HCT116 (cell line): ENCODE data around the gene SHISAL1.

Experiments used
- CEBPB ChIP-seq: IDR thresholded peaks from 2 replicates; pipeline ENCODE4 v1.6.1; 2012; ENCODE audit warnings: low read depth
- CTCF ChIP-seq, 3 experiments: fragments of 200-600 bp in 1 of 3; sonication (generic) in 1 of 3; IDR thresholded peaks in 2 of 3; conservative IDR thresholded peaks in 1 of 3; 2 replicates each; pipeline ENCODE4 v1.5.1; 2012 to 2017; ENCODE audit warnings: low read depth in 2 of 3, low read length in 2 of 3, antibody characterized with exemption in 1 of 3, borderline replicate concordance in 1 of 3, control low read depth in 1 of 3, mild to moderate bottlenecking in 1 of 3, mixed read lengths in 1 of 3, mixed run types in 1 of 3, moderate library complexity in 1 of 3; ENCODE audit not compliant: insufficient read depth in 1 of 3
- ELF1 ChIP-seq: IDR thresholded peaks from 2 replicates; pipeline ENCODE4 v1.6.1; 2012; ENCODE audit warnings: low read depth, borderline replicate concordance
- EZH2 ChIP-seq: fragments of 200-600 bp; sonication (generic); IDR thresholded peaks from 2 replicates; pipeline ENCODE4 v1.6.1; 2017; ENCODE audit warnings: antibody characterized with exemption, mixed run types
- FOSL1 ChIP-seq: IDR thresholded peaks from 2 replicates; pipeline ENCODE4 v1.6.1; 2012; ENCODE audit warnings: low read depth
- MAX ChIP-seq: IDR thresholded peaks from 2 replicates; pipeline ENCODE4 v1.6.1; 2012
- POLR2A ChIP-seq: IDR thresholded peaks from 2 replicates; pipeline ENCODE4 v1.7.0; 2011; ENCODE audit warnings: borderline replicate concordance; ENCODE audit not compliant: insufficient read depth, insufficient read length; ENCODE audit errors: extremely low read depth
- RAD21 ChIP-seq: IDR thresholded peaks from 2 replicates; pipeline ENCODE4 v1.6.1; 2012; ENCODE audit warnings: low read depth, mild to moderate bottlenecking
- SRF ChIP-seq: IDR thresholded peaks from 2 replicates; pipeline ENCODE4 v1.6.1; 2012; ENCODE audit warnings: low read depth
- YY1 ChIP-seq: IDR thresholded peaks from 2 replicates; pipeline ENCODE4 v1.6.1; 2011; ENCODE audit warnings: low read length, low read depth, moderate library complexity, mild to moderate bottlenecking; ENCODE audit not compliant: insufficient replicate concordance; ENCODE audit errors: extremely low read depth
- ZFX ChIP-seq: fragments of 450-650 bp; IDR thresholded peaks from 2 replicates; pipeline ENCODE4 v1.6.1; 2017
- ZNF274 ChIP-seq: fragments of 200-500 bp; sonication (Bioruptor generic); IDR thresholded peaks from 2 replicates; pipeline ENCODE4 v1.6.1; 2014; ENCODE audit warnings: mild to moderate bottlenecking, low read depth, low read length, inconsistent platforms

GRCh38 chr22:44197271-44197670, 115.5 kb downstream of the SHISAL1 start:
- no peak for TF ChIP-seq CTCF (IDR thresholded peaks at IDR 0.05 in 2 of 3, conservative IDR thresholded peaks at IDR 0.05 in 1 of 3; ENCODE audit: borderline replicate concordance in 1 of 3, insufficient read depth in 1 of 3, low read depth in 2 of 3, low read length in 2 of 3)
- no peak for TF ChIP-seq SRF
- no peak for TF ChIP-seq CEBPB
- no peak for TF ChIP-seq ELF1
- no peak for TF ChIP-seq MAX
- no peak for TF ChIP-seq POLR2A
- TF ChIP-seq FOSL1 = no peak
- no peak for TF ChIP-seq ZNF274
- no peak for TF ChIP-seq EZH2
- no peak for TF ChIP-seq YY1
- TF ChIP-seq RAD21 = no peak
- TF ChIP-seq ZFX = no peak
